22Rv1 (cell line): ENCODE measurements around the gene WDR27.

ENCODE experiments used
- CTCF ChIP-seq: fragments of 450-650 bp; IDR thresholded peaks from 2 replicates; pipeline ENCODE4 v1.5.1; 2017; ENCODE audit warnings: mild to moderate bottlenecking
- ZFX ChIP-seq: fragments of 450-650 bp; IDR thresholded peaks from 2 replicates; pipeline ENCODE4 v1.6.1; 2017; ENCODE audit warnings: antibody characterized with exemption, borderline replicate concordance

- TF ChIP-seq CTCF = no peak
- no peak for TF ChIP-seq ZFX
Measured at GRCh38 chr6:169521825-169522224, 180.0 kb downstream of the WDR27 start.
